Measurements from ENCODE around the gene SLC29A2. TPM values are rescaled to one million over a fixed set of nuclear protein-coding genes. Genes with fewer than 3 reads are reported as not detected.
"Not testable (repeated sequence)": the region's sequence is repeated elsewhere in the genome, so short reads cannot be mapped to it uniquely, and the experiment has no call there.

The SLC29A2 gene
- total and polyA plus RNA-seq, 2 donors (not counting 3 experiments of a cell fraction or from before 2014, with no cell fraction given), result 2.4 to 5.2 TPM

DNA sequence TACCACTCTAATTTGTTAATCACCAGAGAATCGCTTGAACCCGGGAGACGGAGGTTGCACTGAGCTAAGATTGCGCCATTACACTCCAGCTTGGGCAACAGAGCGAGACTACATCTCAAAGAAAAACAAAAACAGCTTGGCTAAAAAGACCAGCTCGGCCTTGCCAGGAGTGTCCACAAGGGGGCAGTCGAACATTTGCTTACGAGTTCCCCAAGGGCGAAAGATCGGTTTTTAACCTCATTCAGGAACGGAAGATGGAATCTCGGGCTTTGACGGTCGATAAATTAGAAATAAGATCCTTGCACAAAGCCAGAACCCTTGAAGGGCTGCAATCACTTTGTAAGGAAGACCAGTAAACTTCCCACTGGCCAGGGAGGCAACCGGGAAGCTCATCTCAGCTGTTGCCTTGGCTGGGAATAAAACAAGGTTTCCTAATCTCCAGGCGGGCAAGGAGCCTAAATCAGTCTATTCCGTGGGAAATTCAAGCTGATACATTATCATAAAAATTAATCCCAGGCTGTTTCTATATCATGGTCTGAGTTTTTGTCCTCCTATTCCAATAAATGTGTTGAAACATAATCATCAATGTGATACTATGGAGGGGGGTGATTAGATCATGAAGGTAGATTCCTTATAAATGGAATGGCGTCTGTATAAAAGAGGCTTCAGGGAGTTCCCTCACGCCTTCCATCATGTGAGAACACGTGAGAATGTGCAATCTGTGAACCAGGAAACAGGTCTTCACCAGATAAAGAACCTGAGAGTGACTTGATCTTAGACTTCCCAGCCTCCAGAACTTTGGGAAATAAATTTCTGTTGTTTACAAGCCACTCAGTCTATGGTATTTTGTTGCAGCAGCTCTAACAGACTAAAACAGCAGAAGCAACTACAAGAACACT, 14.9 kb upstream of the SLC29A2 start:
- ChIA-PET CTCF (interaction anchor here (0.6 to 4.7 kb wide), 43 partner anchors 9 to 646 kb away, joined by 3 to 65 read pairs (median 4); partner anchors contain the start of genes DPP3, MRPL11, NPAS4 and RBM4B), POLR2A (no interaction called here)
- Histone ChIP-seq H3K27ac (ENCODE audit: insufficient read depth, low read depth, low read length) (no peak overlapping the region), H3K4me1 (ENCODE audit: control insufficient read depth, extremely low read depth, insufficient read depth, low read length) (peaks cover 3% of the 10 kb centered on the region), H3K36me3 (ENCODE audit: control insufficient read depth in 2 of 2, extremely low read depth in 1 of 2, insufficient read depth in 2 of 2, low read length in 2 of 2) (no peaks in the 10 kb centered on the region), H2AFZ (ENCODE audit: low read depth, low read length) (peak overlapping the region; percentile 82), H3K9me3 (replicated peaks; ENCODE audit: control insufficient read depth, insufficient read depth, low read length) (no peaks in the 10 kb centered on the region), H3K9ac (replicated peaks; ENCODE audit: extremely low read depth, insufficient read depth, low read length) (no peak overlapping the region), H3K79me2 (ENCODE audit: control insufficient read depth, insufficient read depth, low read length) (no peaks in the 10 kb centered on the region), H4K20me1 (replicated peaks; ENCODE audit: control insufficient read depth, extremely low read depth, insufficient read depth, low read length) (no peaks in the 10 kb centered on the region), H3K27me3 (ENCODE audit: control insufficient read depth in 2 of 2, insufficient read depth in 2 of 2, low read length in 2 of 2) (peaks cover 4 to 8% of the 10 kb centered on the region in 2 experiments), H3K4me2 (ENCODE audit: insufficient read depth, low read length) (peak overlapping the region; percentile 20), H3K9me1 (replicated peaks; ENCODE audit: control insufficient read depth, extremely low read depth, insufficient read depth, low read length) (no peaks in the 10 kb centered on the region), H3K4me3 (replicated peaks in 1 of 3; ENCODE audit: insufficient read depth in 1 of 3, low read depth in 1 of 3, low read length in 3 of 3) (no peak overlapping the region)
- FAIRE-seq (peak; percentile 98), DNase-seq (ENCODE audit: low read depth, low spot score) (peak; percentile 77)
- intact Hi-C loops (cut with micrococcal nuclease), result loop anchor here (1.0 kb wide), 1 partner anchor 74 kb away; no protein-coding TSS in a partner anchor
- BruUV-seq (replicated peaks), result no TSS peak
- no peak for TF ChIP-seq MYC (IDR thresholded peaks at IDR 0.05; ENCODE audit: low read depth, low read length)
- TF ChIP-seq, protein P1, sequence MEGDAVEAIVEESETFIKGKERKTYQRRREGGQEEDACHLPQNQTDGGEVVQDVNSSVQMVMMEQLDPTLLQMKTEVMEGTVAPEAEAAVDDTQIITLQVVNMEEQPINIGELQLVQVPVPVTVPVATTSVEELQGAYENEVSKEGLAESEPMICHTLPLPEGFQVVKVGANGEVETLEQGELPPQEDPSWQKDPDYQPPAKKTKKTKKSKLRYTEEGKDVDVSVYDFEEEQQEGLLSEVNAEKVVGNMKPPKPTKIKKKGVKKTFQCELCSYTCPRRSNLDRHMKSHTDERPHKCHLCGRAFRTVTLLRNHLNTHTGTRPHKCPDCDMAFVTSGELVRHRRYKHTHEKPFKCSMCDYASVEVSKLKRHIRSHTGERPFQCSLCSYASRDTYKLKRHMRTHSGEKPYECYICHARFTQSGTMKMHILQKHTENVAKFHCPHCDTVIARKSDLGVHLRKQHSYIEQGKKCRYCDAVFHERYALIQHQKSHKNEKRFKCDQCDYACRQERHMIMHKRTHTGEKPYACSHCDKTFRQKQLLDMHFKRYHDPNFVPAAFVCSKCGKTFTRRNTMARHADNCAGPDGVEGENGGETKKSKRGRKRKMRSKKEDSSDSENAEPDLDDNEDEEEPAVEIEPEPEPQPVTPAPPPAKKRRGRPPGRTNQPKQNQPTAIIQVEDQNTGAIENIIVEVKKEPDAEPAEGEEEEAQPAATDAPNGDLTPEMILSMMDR (IDR thresholded peaks at IDR 0.05; ENCODE audit: extremely low read depth in 1 of 2, insufficient read depth in 1 of 2, low read depth in 1 of 2, low read length in 2 of 2), result peak; percentile 90 to 97
- dilution Hi-C loops (cut with MboI; ENCODE audit: extremely low pct_ligation_motif_present, low sequenced_read_pairs), result no loop called here

DNA sequence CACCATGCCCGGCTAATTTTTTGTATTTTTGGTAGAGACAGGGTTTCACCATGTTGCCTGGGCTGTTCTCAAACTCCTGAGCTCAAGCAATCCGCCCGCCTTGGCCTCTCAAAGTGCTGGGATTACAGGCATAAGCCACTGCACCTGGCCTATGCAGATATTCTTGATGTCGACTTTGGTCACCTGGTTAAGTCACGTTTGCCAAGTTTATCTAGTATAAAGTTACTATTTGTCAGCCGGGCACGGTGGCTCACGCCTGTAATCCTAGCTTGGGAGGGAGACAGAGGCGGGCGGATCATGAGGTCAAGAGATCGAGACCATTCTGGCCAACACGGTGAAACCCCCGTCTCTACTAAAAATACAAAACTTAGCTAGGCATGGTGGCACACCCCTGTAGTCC, 12.8 kb upstream of the SLC29A2 start:
- H3K9me1 ChIP-seq (replicated peaks; ENCODE audit: control insufficient read depth, extremely low read depth, insufficient read depth, low read length); H2AFZ ChIP-seq (ENCODE audit: low read depth, low read length); H3K4me1 ChIP-seq (ENCODE audit: control insufficient read depth, extremely low read depth, insufficient read depth, low read length); H3K4me3 ChIP-seq (replicated peaks in 1 of 3; ENCODE audit: insufficient read depth in 1 of 3, low read depth in 1 of 3, low read length in 3 of 3); H3K9me3 ChIP-seq (replicated peaks; ENCODE audit: control insufficient read depth, insufficient read depth, low read length); POLR2A ChIA-PET; H3K9ac ChIP-seq (replicated peaks; ENCODE audit: extremely low read depth, insufficient read depth, low read length); H3K4me2 ChIP-seq (ENCODE audit: insufficient read depth, low read length); H3K79me2 ChIP-seq (ENCODE audit: control insufficient read depth, insufficient read depth, low read length); FAIRE-seq; H3K27ac ChIP-seq (ENCODE audit: insufficient read depth, low read depth, low read length); BruUV-seq (replicated peaks); H4K20me1 ChIP-seq (replicated peaks; ENCODE audit: control insufficient read depth, extremely low read depth, insufficient read depth, low read length); DNase-seq (ENCODE audit: low read depth, low spot score); H3K27me3 ChIP-seq (ENCODE audit: control insufficient read depth in 2 of 2, insufficient read depth in 2 of 2, low read length in 2 of 2); H3K36me3 ChIP-seq (ENCODE audit: control insufficient read depth in 2 of 2, extremely low read depth in 1 of 2, insufficient read depth in 2 of 2, low read length in 2 of 2); dilution Hi-C loops (cut with MboI; ENCODE audit: extremely low pct_ligation_motif_present, low sequenced_read_pairs); intact Hi-C loops (cut with micrococcal nuclease): not testable (repeated sequence)
- CTCF ChIA-PET, result interaction anchor here (3.1 to 3.2 kb wide), 2 partner anchors 11 to 73 kb away, joined by 23 to 59 read pairs; no protein-coding TSS in a partner anchor

DNA sequence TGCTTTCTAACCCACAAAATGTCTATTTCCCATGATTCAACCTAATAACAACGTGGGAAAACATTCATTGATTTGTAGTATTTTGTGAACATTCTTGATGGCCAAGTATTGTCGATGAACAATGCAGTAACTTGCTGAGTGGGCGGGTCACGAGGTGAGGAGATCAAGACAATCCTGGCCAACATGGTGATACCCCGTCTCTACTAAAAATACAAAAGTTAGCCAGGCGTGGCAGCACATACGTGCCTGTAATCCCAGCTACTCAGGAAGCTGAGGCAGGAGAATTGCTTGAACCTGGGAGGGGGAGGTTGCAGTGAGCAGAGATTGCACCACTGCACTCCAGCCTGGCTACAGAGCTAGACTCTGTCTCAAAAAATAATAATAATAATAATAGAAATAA, 8.7 kb upstream of the SLC29A2 start:
- H3K27ac ChIP-seq (ENCODE audit: insufficient read depth, low read depth, low read length); POLR2A ChIA-PET; H3K4me3 ChIP-seq (replicated peaks in 1 of 3; ENCODE audit: insufficient read depth in 1 of 3, low read depth in 1 of 3, low read length in 3 of 3); FAIRE-seq; dilution Hi-C loops (cut with MboI; ENCODE audit: extremely low pct_ligation_motif_present, low sequenced_read_pairs); DNase-seq (ENCODE audit: low read depth, low spot score); H3K4me1 ChIP-seq (ENCODE audit: control insufficient read depth, extremely low read depth, insufficient read depth, low read length); BruUV-seq (replicated peaks); H3K9ac ChIP-seq (replicated peaks; ENCODE audit: extremely low read depth, insufficient read depth, low read length); H4K20me1 ChIP-seq (replicated peaks; ENCODE audit: control insufficient read depth, extremely low read depth, insufficient read depth, low read length); H3K79me2 ChIP-seq (ENCODE audit: control insufficient read depth, insufficient read depth, low read length); H3K4me2 ChIP-seq (ENCODE audit: insufficient read depth, low read length); H2AFZ ChIP-seq (ENCODE audit: low read depth, low read length); H3K9me1 ChIP-seq (replicated peaks; ENCODE audit: control insufficient read depth, extremely low read depth, insufficient read depth, low read length); intact Hi-C loops (cut with micrococcal nuclease); H3K9me3 ChIP-seq (replicated peaks; ENCODE audit: control insufficient read depth, insufficient read depth, low read length); H3K36me3 ChIP-seq (ENCODE audit: control insufficient read depth in 2 of 2, extremely low read depth in 1 of 2, insufficient read depth in 2 of 2, low read length in 2 of 2); H3K27me3 ChIP-seq (ENCODE audit: control insufficient read depth in 2 of 2, insufficient read depth in 2 of 2, low read length in 2 of 2): not testable (repeated sequence)
- CTCF ChIA-PET, result interaction anchor here (2.0 kb wide), 1 partner anchor 9 kb away, joined by 16 read pairs; no protein-coding TSS in a partner anchor
